Skeletal muscle tissue (tissue), 4 donors: ENCODE measurements around the gene FLOT2. TPM values are rescaled to one million over a fixed set of nuclear protein-coding genes. Genes with fewer than 3 reads are reported as not detected.

Experiments
- H3K27ac ChIP-seq: one replicate; pipeline ENCODE4 v1.7.0; 2013; ENCODE audit warnings: mild to moderate bottlenecking, low read depth, low read length, inconsistent platforms
- H3K27me3 ChIP-seq, 3 donors: one replicate each; pipeline ENCODE4 v1.7.0; 2013; ENCODE audit warnings: low read length in 3 of 3; ENCODE audit not compliant: control insufficient read depth in 3 of 3, insufficient read depth in 3 of 3
- H3K36me3 ChIP-seq, 3 donors: one replicate each; pipeline ENCODE4 v1.7.0; 2013; ENCODE audit warnings: low read length in 3 of 3; ENCODE audit not compliant: control insufficient read depth in 3 of 3, insufficient read depth in 3 of 3
- H3K4me1 ChIP-seq, 3 donors: one replicate each; pipeline ENCODE4 v1.7.0; 2013; ENCODE audit warnings: low read length in 3 of 3, mild to moderate bottlenecking in 3 of 3; ENCODE audit not compliant: control insufficient read depth in 3 of 3, insufficient read depth in 3 of 3
- H3K4me3 ChIP-seq, 3 donors: one replicate each; pipeline ENCODE4 v1.7.0; 2013; ENCODE audit warnings: low read length in 3 of 3
- H3K9ac ChIP-seq, 3 donors: one replicate each; pipeline ENCODE4 v1.7.0; 2013; ENCODE audit warnings: low read length in 3 of 3, mild to moderate bottlenecking in 3 of 3, moderate library complexity in 2 of 3, low read depth in 1 of 3
- H3K9me3 ChIP-seq, 3 donors: one replicate each; pipeline ENCODE4 v1.7.0; 2013; ENCODE audit warnings: low read length in 3 of 3; ENCODE audit not compliant: control insufficient read depth in 3 of 3
- total RNA-seq: library from RNA; depleted of rRNA; stranded (reverse); fragments of >200 nt; gene quantifications from one replicate; pipeline ENCODE4 v1.2.3, GENCODE V29; 2014
- donor health status: Osteomylitis.

Gene FLOT2
- total RNA-seq, 1 donor from 2014 or later = 25.6 TPM

- Histone ChIP-seq H3K9ac (peak overlapping the region in 2 of 3 donors; percentile 22 to 40), H3K36me3 (peaks cover 60 to 80% (median 77%) of the 10 kb centered on the region in 3 donors), H3K4me3 (no peak overlapping the region), H3K27me3 (no peaks in the 10 kb centered on the region), H3K9me3 (no peaks in the 10 kb centered on the region), H3K4me1 (peaks cover 8 to 14% (median 12%) of the 10 kb centered on the region in 3 donors), H3K27ac (no peak overlapping the region)
These were observed 19.9 kb upstream of the FLOT2 start for GRCh38 chr17:28917465-28917864.

- no peaks in the 10 kb centered on the region for H3K27me3 ChIP-seq
- H3K27ac ChIP-seq = no peak overlapping the region
- H3K4me3 ChIP-seq = no peak overlapping the region
- peaks cover 65 to 83% (median 80%) of the 10 kb centered on the region in 3 donors for H3K36me3 ChIP-seq
- peaks cover 8 to 14% (median 12%) of the 10 kb centered on the region in 3 donors for H3K4me1 ChIP-seq
- H3K9ac ChIP-seq = peak overlapping the region in 1 of 3 donors; percentile 40
- no peaks in the 10 kb centered on the region for H3K9me3 ChIP-seq
These were observed 19.5 kb upstream of the FLOT2 start for GRCh38 chr17:28917029-28917428.

GRCh38 chr17:28916302-28916934, 18.9 kb upstream of the FLOT2 start:
- H3K27ac ChIP-seq = peak overlapping the region; percentile 29
- H3K4me3 ChIP-seq = no peak overlapping the region
- no peak overlapping the region for H3K9ac ChIP-seq
- H3K36me3 ChIP-seq = peaks cover 71 to 84% (median 80%) of the 10 kb centered on the region in 3 donors
- H3K4me1 ChIP-seq = peaks cover 8 to 14% (median 12%) of the 10 kb centered on the region in 3 donors
- no peaks in the 10 kb centered on the region for H3K9me3 ChIP-seq
- H3K27me3 ChIP-seq = no peaks in the 10 kb centered on the region

GRCh38 chr17:28912938-28913333, 15.4 kb upstream of the FLOT2 start:
- Histone ChIP-seq H3K36me3 (peaks cover 87 to 93% (median 89%) of the 10 kb centered on the region in 3 donors), H3K9me3 (no peaks in the 10 kb centered on the region), H3K4me3 (no peak overlapping the region), H3K27me3 (no peaks in the 10 kb centered on the region), H3K4me1 (peaks cover 17 to 26% (median 20%) of the 10 kb centered on the region in 3 donors), H3K9ac (no peak overlapping the region), H3K27ac (no peak overlapping the region)

- H3K27me3 ChIP-seq = no peaks in the 10 kb centered on the region
- H3K4me1 ChIP-seq = peaks cover 15 to 23% (median 15%) of the 10 kb centered on the region in 3 donors
- no peak overlapping the region for H3K27ac ChIP-seq
- no peaks in the 10 kb centered on the region for H3K9me3 ChIP-seq
- H3K36me3 ChIP-seq = peaks cover 87 to 94% (median 88%) of the 10 kb centered on the region in 3 donors
- no peak overlapping the region for H3K9ac ChIP-seq
- H3K4me3 ChIP-seq = no peak overlapping the region
These were observed 14.9 kb upstream of the FLOT2 start for GRCh38 chr17:28912281-28912937.

GRCh38 chr17:28911411-28912045, 14.0 kb upstream of the FLOT2 start:
- Histone ChIP-seq H3K4me3 (no peak overlapping the region), H3K4me1 (peaks cover 8 to 14% (median 10%) of the 10 kb centered on the region in 3 donors), H3K9me3 (no peaks in the 10 kb centered on the region), H3K27ac (no peak overlapping the region), H3K36me3 (peaks cover 85 to 93% (median 88%) of the 10 kb centered on the region in 3 donors), H3K9ac (peak overlapping the region in 1 of 3 donors; percentile 3), H3K27me3 (no peaks in the 10 kb centered on the region)

- H3K27ac ChIP-seq = no peak overlapping the region
- H3K4me1 ChIP-seq = peaks cover 8 to 12% (median 10%) of the 10 kb centered on the region in 3 donors
- H3K36me3 ChIP-seq = peaks cover 85 to 90% (median 86%) of the 10 kb centered on the region in 3 donors
- H3K4me3 ChIP-seq = no peak overlapping the region
- H3K9me3 ChIP-seq = no peaks in the 10 kb centered on the region
- H3K9ac ChIP-seq = no peak overlapping the region
- H3K27me3 ChIP-seq = no peaks in the 10 kb centered on the region
These were observed 13.0 kb upstream of the FLOT2 start for GRCh38 chr17:28910534-28910933.

GRCh38 chr17:28908640-28909167, 11.2 kb upstream of the FLOT2 start:
- peak overlapping the region; percentile 69 for H3K27ac ChIP-seq
- H3K9ac ChIP-seq = peak overlapping the region in 2 of 3 donors; percentile 3 to 51
- no peaks in the 10 kb centered on the region for H3K9me3 ChIP-seq
- H3K4me1 ChIP-seq = peaks cover 9 to 14% (median 10%) of the 10 kb centered on the region in 3 donors
- H3K27me3 ChIP-seq = no peaks in the 10 kb centered on the region
- peaks cover 70 to 76% (median 76%) of the 10 kb centered on the region in 3 donors for H3K36me3 ChIP-seq
- no peak overlapping the region for H3K4me3 ChIP-seq

- Histone ChIP-seq H3K36me3 (peaks cover 62 to 68% (median 67%) of the 10 kb centered on the region in 3 donors), H3K4me3 (no peak overlapping the region), H3K27me3 (no peaks in the 10 kb centered on the region), H3K9ac (peak overlapping the region in 1 of 3 donors; percentile 40), H3K9me3 (no peaks in the 10 kb centered on the region), H3K4me1 (peaks cover 15 to 22% (median 15%) of the 10 kb centered on the region in 3 donors), H3K27ac (peak overlapping the region; percentile 69)
These were observed 10.4 kb upstream of the FLOT2 start for GRCh38 chr17:28907709-28908475.
